Spleen (tissue), 11 donors: ENCODE data around the gene PDE3A. TPM values are rescaled to one million over a fixed set of nuclear protein-coding genes. Genes with fewer than 3 reads are reported as not detected.

Experiments
- DNase-seq: peaks from one replicate; pipeline ENCODE4 v3.0.0-alpha.2; 2020
- H3K27ac ChIP-seq, 8 donors: fragments of 200-600 bp; sonication (generic) in 7 of 8; 1 replicate in 4 of 8; 2 replicates in 4 of 8; pipeline versions ENCODE4 v1.5.0 to v1.8.0; 2016 to 2021; ENCODE audit warnings: inconsistent platforms in 4 of 8, mild to moderate bottlenecking in 4 of 8, moderate library complexity in 1 of 8
- H3K27me3 ChIP-seq, 7 donors: fragments of 200-600 bp; sonication (generic) in 6 of 7; replicated peaks in 1 of 7; 1 replicate in 4 of 7; 2 replicates in 3 of 7; pipeline versions ENCODE4 v1.5.0 to v1.8.0; 2016 to 2021; ENCODE audit warnings: inconsistent platforms in 3 of 7, mild to moderate bottlenecking in 1 of 7
- H3K36me3 ChIP-seq, 6 donors: fragments of 200-600 bp; sonication (generic) in 5 of 6; 1 replicate in 4 of 6; 2 replicates in 2 of 6; pipeline versions ENCODE4 v1.5.0 to v1.8.0; 2016 to 2021; ENCODE audit warnings: inconsistent platforms in 2 of 6
- H3K4me1 ChIP-seq, 6 donors: fragments of 200-600 bp; sonication (generic) in 5 of 6; 1 replicate in 3 of 6; 2 replicates in 3 of 6; pipeline versions ENCODE4 v1.5.0 to v1.8.0; 2016 to 2021; ENCODE audit warnings: inconsistent platforms in 3 of 6
- H3K4me3 ChIP-seq, 8 donors: fragments of 200-600 bp; sonication (generic) in 7 of 8; 1 replicate in 4 of 8; 2 replicates in 4 of 8; pipeline versions ENCODE4 v1.5.0 to v1.8.0; 2016 to 2021; ENCODE audit warnings: inconsistent platforms in 4 of 8, mild to moderate bottlenecking in 4 of 8, moderate library complexity in 2 of 8
- H3K9me3 ChIP-seq, 8 donors: fragments of 200-600 bp; sonication (generic) in 7 of 8; 1 replicate in 4 of 8; 2 replicates in 4 of 8; pipeline versions ENCODE4 v1.5.0 to v1.8.0; 2016 to 2021; ENCODE audit warnings: inconsistent platforms in 4 of 8
- CTCF ChIP-seq, 11 experiments: fragments of 200-600 bp in 7 of 11; fragments of 450-650 bp in 4 of 11; sonication (generic) in 4 of 11; IDR thresholded peaks in 8 of 11; conservative IDR thresholded peaks in 3 of 11; 1 replicate in 7 of 11; 2 replicates in 4 of 11; pipeline versions ENCODE4 v1.4.0 to v1.8.0; 2016 to 2021; ENCODE audit warnings: antibody characterized with exemption in 11 of 11, inconsistent platforms in 4 of 11, mild to moderate bottlenecking in 1 of 11
- POLR2A ChIP-seq, 3 donors: fragments of 450-650 bp; IDR thresholded peaks; one replicate each; pipeline ENCODE4 v1.5.1; 2017; ENCODE audit warnings: antibody characterized with exemption in 3 of 3, mild to moderate bottlenecking in 1 of 3
- POLR2AphosphoS5 ChIP-seq, 3 donors: sonication (generic); formaldehyde crosslinking; IDR thresholded peaks; one replicate each; pipeline ENCODE4 v1.5.1; 2017; ENCODE audit warnings: antibody characterized with exemption in 3 of 3
- WGBS, 5 donors: extraction: QIAGEN DNeasy Blood & Tissue Kit in 3 of 5; methylation state at CpG; one replicate each; pipeline versions ENCODE4 v1.1.5 to v1.1.7; 2013 to 2018; 5-methylcytosine and 5-hydroxymethylcytosine counted together
- intact Hi-C: fragments of 100-400 bp; cut with DNase I; formaldehyde crosslinking; loops from one replicate; pipeline ENCODE4 v1.15.0; 2023; ENCODE audit warnings: low total_unique reads
- polyA plus RNA-seq, 3 donors: library from polyadenylated mRNA; stranded (reverse); fragments of 200-250 nt; gene quantifications; one replicate each; pipeline ENCODE4 v1.2.1, GENCODE V29; 2013
- total RNA-seq, 7 donors: library from RNA; depleted of rRNA in 3 of 7; stranded (reverse); fragments of >200 nt in 3 of 7; fragmentation: NEBNext Ultra II Directional in 4 of 7; extraction: Animal tissue kit (Norgen Biotek cat#: 25700) in 4 of 7; gene quantifications; one replicate each; pipeline versions ENCODE4 v1.1.0 to v1.2.1, GENCODE V29; 2016 to 2021
- donor health status: healthy with polysubstance abuse.
- donor health status: DM: no; HTN: no; CAD: no; lungs with moderate emphysema.
- donor health status: DM: no; HTN: no; CAD: no.
- donor health status: Bipolar disorder and iron deficiency.
- donor health status: healthy.
- donor health status: DM: no; HTN: no; CAD: no.
- donor health status: DM: yes; HTN: yes; CAD: no.

The PDE3A gene
- total and polyA plus RNA-seq, 10 donors, result 0.57 to 10.1 (median 7.5) TPM

DNA sequence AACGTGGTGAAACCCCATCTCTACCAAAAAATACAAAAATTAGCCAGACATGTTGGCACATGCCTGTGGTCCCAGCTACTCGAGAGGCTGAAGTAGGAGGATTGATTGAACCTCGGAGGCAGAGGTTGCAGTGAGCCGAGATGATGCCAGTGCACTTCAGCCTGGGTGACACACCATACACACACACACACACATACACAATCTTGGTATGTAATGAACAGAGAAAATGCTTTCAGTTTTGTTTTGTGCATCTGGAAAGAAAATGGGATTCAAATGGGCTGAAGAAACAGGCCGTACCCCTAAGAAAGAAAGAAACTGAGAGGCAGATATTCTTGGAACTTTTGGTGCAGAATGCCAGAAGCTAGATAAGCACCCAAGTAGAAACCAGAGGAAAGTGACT lies 107.2 kb downstream of the PDE3A start:
- no peak for DNase-seq
- intact Hi-C loops, result no loop called here
- H3K9me3 ChIP-seq, result no peaks in the 10 kb centered on the region
- TF ChIP-seq POLR2AphosphoS5 (IDR thresholded peaks at IDR 0.05) (no peak), CTCF (IDR thresholded peaks at IDR 0.05 in 8 of 11, conservative IDR thresholded peaks at IDR 0.05 in 3 of 11) (no peak), POLR2A (IDR thresholded peaks at IDR 0.05) (no peak)
- H3K36me3 ChIP-seq, result no peaks in the 10 kb centered on the region
- 62 to 84% (median 73%) methylated on average over 5 of the region's 5 CpGs for WGBS, 5 donors
- no peaks in the 10 kb centered on the region for H3K4me1 ChIP-seq
- no peaks in the 10 kb centered on the region for H3K27me3 ChIP-seq
- H3K27ac ChIP-seq, result peak overlapping the region in 5 of 8 donors; percentile 18 to 49 (median 37)
- H3K4me3 ChIP-seq, result no peak overlapping the region

- no peak for DNase-seq
- Histone ChIP-seq H3K27ac (no peak overlapping the region), H3K4me1 (no peaks in the 10 kb centered on the region), H3K36me3 (no peaks in the 10 kb centered on the region), H3K27me3 (no peaks in the 10 kb centered on the region), H3K4me3 (no peak overlapping the region), H3K9me3 (no peaks in the 10 kb centered on the region)
- 55 to 82% (median 76%) methylated on average over 2 of the region's 2 CpGs for WGBS, 5 donors
- intact Hi-C loops, result no loop called here
- TF ChIP-seq CTCF (IDR thresholded peaks at IDR 0.05 in 8 of 11, conservative IDR thresholded peaks at IDR 0.05 in 3 of 11) (no peak), POLR2AphosphoS5 (IDR thresholded peaks at IDR 0.05) (no peak), POLR2A (IDR thresholded peaks at IDR 0.05) (no peak)
Measured at GRCh38 chr12:20476551-20476950, 108.2 kb downstream of the PDE3A start.

DNA sequence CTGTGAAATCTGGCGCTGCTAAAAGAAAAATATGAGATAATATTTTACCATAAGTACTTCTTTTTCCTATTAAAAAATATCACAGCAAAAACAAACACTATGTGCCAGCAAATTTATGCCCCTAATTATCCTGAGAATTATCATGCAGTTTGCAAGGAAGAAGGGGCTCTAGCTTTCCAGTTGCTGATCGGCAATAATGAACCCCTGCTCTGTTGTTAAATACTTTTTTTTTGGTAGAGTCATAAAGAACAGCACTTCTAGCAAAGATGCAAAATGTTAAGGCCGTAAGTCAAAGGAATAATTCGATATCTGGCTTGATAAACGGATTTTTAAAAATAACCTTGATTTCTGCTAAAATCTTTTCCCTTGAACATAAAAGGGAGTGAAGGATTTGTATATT lies 108.9 kb downstream of the PDE3A start:
- intact Hi-C loops, result no loop called here
- TF ChIP-seq POLR2A (IDR thresholded peaks at IDR 0.05) (no peak), CTCF (IDR thresholded peaks at IDR 0.05 in 8 of 11, conservative IDR thresholded peaks at IDR 0.05 in 3 of 11) (no peak), POLR2AphosphoS5 (IDR thresholded peaks at IDR 0.05) (no peak)
- H3K4me1 ChIP-seq, result no peaks in the 10 kb centered on the region
- DNase-seq, result no peak
- no peaks in the 10 kb centered on the region for H3K27me3 ChIP-seq
- H3K36me3 ChIP-seq, result no peaks in the 10 kb centered on the region
- 71 to 88% (median 77%) methylated on average over 5 of the region's 5 CpGs for WGBS, 5 donors
- H3K9me3 ChIP-seq, result no peaks in the 10 kb centered on the region
- no peak overlapping the region for H3K4me3 ChIP-seq
- H3K27ac ChIP-seq, result no peak overlapping the region

- no peak for DNase-seq
- no peak for TF ChIP-seq POLR2AphosphoS5 (IDR thresholded peaks at IDR 0.05)
- TF ChIP-seq POLR2A (IDR thresholded peaks at IDR 0.05), result no peak
- TF ChIP-seq CTCF (IDR thresholded peaks at IDR 0.05 in 8 of 11, conservative IDR thresholded peaks at IDR 0.05 in 3 of 11), result no peak
- Histone ChIP-seq H3K9me3 (no peaks in the 10 kb centered on the region), H3K27me3 (no peaks in the 10 kb centered on the region), H3K4me1 (no peaks in the 10 kb centered on the region), H3K36me3 (no peaks in the 10 kb centered on the region), H3K4me3 (no peak overlapping the region), H3K27ac (no peak overlapping the region)
- 62 to 82% (median 74%) methylated on average over 4 of the region's 4 CpGs for WGBS, 5 donors
- intact Hi-C loops, result no loop called here
Measured at GRCh38 chr12:20477672-20478071, 109.3 kb downstream of the PDE3A start.
